GM19328 (cell line): ENCODE data around the gene C4orf50.

Experiments
- ATAC-seq: cut with Tn5 transposase; IDR thresholded peaks from one replicate; pipeline ENCODE4 v1.9.1; 2021; ENCODE audit warnings: mild to moderate bottlenecking, moderate library complexity; ENCODE audit not compliant: unreplicated experiment

The C4orf50 gene

DNA sequence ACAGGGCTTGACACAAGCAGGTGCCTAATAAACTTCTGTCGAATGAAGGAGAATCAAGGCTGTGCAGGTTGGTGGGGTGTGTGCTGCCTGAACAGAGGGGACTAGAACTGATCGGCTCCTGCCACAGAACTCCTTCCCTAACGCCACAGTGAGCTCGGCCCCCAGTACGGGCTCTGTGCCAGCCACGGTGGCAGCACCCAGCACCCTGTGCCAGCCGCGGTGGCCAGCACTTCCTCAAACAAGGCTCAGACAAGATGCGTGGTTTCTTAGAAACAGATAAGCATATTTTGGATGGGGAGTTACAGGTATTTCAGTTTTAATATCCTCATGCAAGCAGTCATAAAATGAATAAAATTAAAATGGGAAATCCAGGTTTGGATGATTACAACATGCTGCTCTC, 26.0 kb upstream of the C4orf50 start:
- ATAC-seq = no peak

DNA sequence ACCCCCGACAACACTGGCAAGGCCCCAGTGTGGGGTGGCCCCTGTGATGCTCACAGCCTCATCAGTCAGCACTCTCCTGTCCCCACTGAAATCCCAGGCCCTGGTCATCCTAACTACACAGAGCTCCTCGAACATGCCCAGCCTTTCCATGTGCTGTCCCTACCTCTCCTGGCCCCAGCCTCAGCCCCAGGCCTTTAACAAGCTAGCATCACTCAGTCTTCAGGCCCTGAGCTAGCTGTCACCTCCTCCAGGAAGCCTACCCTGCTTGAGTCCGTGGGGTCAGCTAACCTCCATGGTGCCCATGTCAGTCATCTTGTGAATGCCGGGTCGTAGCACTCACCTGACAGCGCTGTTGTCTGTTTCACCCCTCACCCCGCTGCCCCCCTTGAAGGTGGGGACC, 25.6 kb upstream of the C4orf50 start:
- no peak for ATAC-seq

DNA sequence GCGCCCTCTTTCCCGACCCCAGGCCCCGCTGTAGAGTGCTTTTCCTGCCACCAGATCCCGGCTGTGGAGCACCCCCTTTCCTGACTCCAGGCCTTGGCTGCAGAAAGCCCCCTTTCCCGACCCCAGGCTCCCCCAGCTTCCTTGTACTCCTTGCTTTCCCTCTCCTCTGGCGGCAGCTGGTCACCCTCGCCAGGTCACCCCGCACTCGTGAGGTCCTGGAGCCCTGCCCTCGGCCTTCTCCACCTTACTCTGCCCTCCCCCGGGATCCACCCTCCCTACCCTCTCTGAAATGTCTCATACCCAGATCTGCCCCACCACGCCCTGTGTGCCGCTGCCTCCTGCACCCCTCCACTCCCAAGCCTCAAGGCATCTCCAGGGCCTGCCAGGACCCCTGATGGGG, 25.0 kb upstream of the C4orf50 start:
- no peak for ATAC-seq

DNA sequence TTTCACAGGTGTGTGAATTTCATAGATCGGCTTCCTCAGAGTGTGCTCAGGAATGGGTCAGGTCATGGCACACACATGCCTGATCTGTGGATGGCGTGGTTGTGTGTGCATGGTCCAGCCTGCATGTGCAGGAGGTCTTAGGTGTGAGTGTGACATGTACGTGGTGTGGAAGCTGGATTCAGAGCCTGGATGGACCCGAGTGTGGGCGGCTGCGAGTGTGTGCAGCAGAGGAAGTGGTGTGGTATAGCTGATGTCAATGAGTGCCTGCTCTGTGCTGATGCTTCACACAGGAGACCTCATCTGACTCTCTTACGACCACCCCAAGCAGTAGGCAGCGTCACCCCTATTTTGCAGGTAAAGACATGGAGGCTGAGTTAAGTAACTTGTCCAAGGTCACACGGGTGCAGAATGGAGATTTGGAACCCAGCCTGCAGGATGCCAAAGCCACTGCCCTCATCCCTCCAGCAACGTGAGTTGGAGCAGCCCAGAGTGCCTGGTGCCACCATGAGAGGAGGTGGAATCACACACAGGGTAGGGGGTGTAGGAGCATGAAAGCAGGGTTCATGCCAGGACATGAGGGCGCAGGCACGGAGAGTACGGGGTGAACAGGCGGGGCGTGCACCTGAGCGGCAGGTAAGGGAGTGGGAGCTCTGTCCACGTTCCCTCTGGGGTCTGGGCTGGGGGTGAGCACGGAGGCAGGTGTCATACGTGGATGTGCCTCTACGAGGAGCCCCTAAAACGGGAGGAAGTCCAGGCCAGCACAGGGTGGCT, 24.2 kb upstream of the C4orf50 start:
- no peak for ATAC-seq

DNA sequence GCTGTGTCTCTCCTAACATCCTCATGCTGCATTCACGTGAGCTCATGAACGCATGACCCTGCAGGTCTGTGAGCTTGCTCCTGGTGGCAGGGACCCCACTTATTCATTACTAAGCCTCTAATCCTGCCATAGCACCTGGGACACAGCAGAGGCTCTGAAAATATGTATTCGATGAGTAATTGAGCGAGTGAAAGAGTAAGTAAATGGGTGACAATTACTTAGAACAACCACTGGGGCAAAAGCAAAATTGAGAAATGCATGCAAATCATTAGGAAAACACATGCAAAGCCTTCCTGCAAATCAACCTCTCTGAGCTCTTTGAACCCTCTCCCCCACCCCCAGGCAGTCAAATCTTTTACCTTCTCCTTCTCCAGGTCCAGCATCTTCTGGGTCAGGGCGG, 23.6 kb upstream of the C4orf50 start:
- ATAC-seq = no peak

DNA sequence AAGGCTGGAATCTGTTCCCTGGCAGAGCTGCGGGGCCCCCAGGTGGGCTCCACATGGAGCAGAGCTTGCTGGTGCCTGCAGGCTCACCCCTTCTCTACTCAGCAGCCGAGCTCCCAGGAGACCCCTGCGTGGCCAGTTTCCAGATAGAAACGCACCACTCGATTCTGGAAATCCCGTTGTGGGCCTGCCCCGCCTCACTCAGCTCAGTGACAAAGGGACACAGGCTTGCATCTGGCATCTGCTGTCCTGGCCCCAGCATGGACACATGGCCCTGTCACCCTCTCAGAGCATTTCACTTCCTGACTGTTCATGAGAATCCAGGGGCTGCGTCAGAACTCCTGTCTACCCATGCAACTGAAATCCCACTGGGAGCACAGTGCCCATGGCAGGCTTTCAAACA, 20.5 kb upstream of the C4orf50 start:
- no peak for ATAC-seq

DNA sequence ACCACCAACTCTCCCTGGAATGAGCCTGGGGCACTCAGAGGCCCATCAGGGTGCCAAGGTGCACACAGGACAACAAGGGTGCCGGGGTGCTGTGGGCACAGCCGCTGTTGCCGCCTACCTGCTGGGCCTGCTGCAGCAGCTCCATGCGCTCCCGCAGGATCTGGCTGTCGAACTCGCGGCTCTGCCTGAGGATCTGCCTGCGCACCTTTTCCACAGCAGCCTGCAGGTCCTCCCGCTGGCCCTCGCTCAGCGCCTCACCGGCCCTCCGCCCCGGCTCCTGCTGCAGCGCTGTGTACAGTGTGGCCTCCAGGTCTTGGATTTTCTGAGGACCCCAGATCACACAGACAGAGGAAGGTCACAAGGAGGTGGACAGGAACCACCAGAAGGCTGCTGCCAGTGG, 17.6 kb upstream of the C4orf50 start:
- ATAC-seq = no peak

DNA sequence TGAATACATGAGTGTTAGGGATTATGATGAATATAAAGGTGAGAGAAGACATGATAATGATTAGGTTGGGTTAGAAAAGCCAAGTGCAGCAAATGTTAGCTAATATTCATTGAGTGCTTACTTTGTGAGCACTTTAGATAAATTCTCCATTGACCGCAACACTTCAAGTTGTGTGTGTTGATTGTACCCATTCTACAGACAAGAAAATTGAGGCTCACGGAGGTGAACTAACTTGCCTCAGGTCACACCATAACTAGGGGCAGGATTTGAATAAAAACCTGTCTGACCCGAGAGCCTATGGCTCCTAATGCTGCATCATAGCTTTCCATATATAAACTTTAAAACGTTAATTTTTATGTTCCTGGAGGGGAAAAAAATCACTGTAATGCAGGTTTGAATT, 15.2 kb upstream of the C4orf50 start:
- ATAC-seq = no peak

DNA sequence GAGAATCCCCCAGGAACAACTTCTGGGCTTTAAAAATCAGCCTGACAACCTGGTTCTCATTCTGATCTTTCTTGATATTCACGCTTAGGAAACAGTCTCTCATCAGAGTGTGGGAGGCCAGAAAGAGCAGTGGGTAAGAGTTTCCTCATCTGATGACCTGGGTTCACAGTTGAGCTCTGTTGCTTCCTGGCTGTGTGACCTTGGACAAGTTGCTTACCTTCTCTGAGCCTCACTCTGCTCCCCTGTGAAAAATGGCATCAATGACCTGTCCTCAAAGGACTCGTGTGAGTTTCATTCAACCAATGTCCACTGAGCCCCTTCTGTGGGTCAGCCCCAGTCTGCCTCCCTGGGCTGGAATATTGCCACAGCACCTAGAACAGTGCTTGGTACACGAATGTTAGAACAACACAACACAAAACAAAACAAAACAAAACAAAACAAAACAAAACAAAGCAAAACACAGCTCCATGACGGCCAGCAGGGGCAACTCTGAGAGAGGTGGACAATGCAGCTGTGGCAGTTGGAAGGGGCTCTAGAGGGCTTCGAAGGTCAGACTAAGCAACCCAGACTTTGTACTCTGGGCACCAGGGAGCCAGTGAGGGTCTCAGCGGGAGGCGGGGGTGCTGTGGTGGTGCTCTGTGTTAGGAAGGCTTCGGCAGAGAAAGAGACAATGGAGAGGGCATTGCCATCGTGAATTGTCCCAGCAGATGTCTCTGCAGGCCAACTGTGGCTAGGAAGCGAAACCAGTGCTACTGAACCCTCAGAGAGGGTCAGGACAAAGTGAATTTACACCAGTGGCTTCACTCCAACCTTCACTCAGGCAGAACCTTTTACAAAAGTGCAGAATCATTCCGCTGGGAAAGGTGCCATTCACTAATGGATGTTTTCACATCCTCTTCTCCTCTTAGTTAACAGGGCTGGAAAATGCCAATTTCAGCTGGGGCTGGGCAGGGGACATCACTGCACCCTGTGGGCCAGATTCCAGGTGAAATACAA, 14.3 kb upstream of the C4orf50 start:
- ATAC-seq = no peak

DNA sequence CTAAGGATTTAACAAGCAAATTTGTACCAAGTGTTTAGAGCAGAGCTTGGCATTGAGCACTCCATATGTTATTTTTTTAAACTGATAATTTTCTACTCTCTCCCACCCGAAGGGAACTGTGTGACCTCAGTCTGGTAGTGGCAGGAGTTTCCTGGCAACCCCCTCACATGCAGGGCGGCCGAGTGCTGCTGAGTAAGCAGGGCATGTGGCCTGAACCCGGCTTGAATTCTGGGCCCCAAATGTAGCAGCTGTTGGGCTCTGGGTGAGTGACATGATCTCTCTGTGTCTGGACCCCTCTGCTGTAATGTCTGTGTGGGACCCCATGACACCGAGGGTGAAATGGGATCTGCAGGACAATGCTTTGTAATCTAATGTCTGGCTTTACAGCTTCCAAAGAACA, 13.6 kb upstream of the C4orf50 start:
- no peak for ATAC-seq

DNA sequence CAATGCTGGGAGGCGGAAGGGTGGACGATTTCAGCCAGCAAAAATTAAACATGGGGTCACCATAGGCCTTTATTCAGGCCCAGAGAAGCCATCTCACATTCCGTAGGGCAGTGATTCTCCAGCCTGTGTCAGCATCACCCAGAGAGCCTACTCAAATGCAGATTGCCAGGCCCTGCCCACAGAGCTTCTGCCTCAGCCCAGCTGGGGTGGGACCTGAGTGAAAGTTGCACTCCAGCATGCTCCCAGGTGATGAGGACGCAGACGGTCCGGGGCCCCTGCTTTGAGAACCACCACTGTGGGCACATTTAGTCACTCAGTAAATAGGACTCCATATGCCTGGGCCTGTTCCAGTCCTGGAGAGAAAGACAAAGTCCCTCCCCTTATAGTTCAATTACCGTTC, 12.4 kb upstream of the C4orf50 start:
- ATAC-seq = no peak

DNA sequence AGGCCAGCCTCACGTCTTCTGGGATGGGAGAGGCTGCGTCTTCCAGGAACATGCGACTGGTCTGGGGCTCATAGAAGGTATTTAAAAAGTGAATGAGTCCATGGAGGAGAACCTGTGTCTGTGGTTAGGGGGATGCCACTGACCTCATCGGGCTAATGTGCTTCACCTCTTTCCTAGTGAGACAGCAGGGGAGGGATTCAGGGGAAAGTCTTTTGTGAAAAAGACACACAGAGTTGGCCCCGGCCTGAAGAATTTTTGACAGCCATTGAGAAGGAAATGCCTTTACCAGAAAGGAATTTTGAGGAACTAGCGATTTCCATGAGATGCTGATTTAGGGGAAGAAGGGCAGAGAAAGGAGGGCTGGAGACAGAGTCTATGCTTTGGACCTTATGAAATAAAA, 11.0 kb upstream of the C4orf50 start:
- ATAC-seq = no peak

DNA sequence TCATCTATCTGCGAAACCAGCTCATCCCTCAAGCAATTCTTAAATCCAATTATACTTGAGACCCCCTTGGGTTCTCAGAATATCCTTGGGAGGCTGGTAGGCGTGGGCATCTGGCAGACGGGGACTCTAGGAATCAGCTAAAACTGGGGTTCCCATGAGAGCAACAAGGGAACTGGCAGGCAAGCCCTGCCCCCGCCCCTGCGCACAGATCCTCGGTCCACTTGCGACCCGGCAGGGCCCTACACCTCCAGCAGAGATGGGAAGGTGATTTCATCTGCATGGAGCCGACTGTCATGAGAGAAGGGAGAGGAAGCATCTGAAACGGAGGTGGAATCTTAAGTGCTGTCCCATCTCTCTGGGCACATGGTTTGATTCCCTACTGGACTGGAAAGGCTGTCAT, 9.9 kb upstream of the C4orf50 start:
- no peak for ATAC-seq

DNA sequence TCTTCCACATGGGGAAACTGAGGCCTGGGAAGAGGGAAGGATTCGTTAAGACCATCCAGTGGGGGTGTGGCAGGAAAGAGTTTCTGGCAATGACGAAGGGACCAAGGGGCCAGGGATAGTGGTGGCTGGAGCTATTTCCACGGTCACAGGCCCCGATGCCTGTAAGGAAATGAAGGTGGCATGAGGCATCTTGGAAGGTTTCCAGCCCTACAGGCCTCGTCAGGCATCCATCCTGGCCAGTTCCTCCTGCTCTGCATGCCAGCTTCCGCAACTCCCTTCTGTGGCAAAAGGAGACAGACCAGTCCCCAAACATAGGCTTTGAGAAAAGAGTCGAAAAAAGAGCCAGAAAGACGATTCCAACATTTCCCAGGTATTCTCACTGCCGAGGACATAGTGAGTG, 9.2 kb upstream of the C4orf50 start:
- ATAC-seq = no peak

DNA sequence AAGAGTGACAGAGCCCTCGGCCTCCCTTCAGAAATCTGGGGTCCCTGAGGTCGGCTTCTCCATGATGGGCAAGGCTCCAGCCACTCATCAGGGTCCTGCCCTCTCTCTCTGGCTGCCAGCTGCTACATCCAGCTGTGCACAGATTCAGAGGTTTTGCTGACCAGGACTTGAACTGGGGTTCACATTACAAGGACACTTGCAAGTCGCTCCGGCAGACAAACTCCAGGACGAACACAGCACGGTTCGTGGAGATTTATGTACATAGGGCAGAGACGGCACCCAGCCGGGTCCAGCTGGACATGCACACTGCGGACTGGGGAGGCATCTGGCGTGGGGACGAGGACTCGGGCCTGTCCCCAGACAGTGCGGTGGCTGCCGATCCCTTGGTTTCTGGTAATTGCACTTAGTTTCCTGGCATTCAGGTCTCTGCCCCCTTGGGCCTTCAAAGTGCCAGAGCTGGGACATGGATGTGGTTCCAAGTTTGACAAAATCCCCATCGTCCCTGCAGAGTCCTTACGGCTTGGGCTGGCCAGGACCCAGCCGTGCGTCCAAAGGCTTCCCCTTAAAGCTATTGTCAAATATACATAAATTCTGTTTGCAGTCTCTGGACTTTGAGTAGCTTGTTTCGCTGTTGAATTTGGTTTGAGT, 6.2 kb upstream of the C4orf50 start:
- ATAC-seq = no peak

DNA sequence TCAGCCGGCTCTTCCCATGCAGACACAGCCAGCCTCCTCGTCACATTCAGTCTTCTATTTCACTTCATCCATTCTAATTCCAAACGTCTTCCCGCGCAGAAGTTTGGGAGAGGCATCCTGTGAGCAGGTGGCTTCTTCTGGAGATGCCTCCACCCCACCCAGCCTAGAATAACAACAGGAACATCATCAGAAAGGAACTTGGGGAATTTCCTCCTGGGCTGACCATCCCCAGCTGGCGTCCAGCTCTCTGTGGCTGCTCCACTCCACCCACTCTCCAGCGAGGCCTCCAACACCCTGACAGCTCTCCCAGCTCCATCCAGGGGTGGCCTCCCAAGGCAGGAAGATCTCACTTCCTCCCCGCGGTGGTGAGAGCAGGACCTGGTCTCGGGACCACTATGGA, 5.5 kb upstream of the C4orf50 start:
- no peak for ATAC-seq

DNA sequence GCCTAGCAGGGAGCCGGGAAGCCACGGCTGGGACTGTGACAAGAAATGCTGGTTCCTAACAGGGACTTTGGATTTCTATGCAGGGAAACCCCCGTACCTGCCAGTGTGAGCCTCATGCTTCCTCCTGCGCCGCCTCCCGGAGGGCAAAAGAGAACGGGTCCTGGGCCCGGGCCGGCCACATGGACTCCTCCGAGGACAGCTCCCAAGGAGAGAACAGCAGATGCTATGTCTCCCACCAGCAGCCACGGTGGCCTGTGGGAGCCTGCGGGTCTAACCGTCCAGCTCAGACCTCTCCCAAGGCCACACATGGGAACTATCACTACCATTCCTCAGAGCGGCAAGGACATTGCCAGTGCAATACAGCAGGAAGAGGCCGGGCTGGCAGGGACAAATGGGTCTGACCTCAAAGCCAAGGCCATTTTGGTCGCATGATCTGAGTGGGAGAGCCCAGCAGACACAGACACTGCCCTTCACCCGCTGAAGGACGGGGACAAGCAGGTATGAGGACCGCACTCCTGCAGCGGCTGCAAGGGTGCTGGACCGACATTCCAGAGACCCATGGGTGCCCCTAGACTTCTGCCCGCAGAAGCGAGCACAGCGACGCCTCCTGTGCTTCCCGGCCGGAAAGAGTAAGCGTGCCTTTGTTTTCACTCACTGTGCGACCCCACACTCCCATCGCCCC, 4.5 kb upstream of the C4orf50 start:
- no peak for ATAC-seq

DNA sequence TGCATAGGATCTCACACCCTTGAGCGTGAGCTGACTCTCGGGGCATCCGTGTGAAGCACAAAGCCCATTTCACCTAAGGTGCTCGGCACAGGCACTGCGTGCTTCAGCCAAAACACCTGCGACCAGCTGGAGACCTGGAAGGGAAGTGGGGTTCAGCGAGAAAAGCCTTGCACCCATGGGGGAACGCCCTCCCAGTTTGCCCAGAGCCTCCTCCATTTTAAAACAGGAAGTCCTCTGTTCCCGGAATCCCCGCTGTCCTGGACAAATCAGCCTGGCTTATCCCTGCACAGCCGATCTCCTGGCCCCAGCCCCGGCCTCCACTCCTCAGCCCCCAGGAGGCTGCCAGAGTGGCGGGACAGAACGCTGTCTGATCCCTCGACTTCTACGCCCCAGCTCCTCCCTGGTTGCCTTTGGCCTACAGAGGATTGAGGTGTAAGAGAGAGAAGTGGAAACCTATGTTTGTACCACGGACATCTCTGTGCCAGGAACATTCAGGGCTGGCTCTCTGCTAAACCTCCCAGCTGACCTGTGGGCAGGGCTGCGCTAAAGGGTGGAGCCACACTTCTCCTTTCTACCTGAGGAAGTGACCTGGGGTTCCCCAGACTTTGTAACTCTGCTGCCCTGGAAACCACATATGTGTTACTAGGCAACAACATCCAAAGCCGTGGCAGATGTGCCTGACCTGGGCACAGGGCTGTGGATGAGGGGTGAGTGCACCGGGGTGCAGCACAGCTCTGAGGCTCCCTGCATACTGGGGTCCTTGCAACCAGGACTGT, 3.8 kb upstream of the C4orf50 start:
- no peak for ATAC-seq

DNA sequence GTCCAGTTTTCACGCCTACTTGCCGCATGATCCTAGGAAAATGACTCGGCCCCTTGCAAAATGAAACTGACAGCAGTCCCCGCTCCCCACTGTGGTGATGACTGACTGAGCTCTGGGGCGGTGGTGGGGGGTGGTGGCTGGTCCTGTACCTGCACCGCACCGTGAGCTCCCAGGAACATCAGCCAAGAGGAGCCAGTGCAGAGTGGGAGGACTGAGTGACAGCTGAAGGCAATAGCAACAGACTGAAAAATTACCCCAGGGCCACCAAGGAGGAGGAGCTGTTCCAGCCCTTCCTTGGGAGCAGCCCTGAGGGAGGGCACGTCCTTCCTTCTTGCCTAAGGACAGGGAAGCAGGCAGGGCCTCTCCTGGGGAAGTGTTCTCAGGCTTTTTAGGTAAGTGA, 2.4 kb upstream of the C4orf50 start:
- ATAC-seq = no peak
